Measurements from ENCODE around the gene NRBF2.
A peak's percentile ranks its signal among the peaks of the same experiment; 100 is the strongest.
"Not testable (repeated sequence)": the region's sequence is repeated elsewhere in the genome, so short reads cannot be mapped to it uniquely, and the experiment has no call there.

The NRBF2 gene

DNA sequence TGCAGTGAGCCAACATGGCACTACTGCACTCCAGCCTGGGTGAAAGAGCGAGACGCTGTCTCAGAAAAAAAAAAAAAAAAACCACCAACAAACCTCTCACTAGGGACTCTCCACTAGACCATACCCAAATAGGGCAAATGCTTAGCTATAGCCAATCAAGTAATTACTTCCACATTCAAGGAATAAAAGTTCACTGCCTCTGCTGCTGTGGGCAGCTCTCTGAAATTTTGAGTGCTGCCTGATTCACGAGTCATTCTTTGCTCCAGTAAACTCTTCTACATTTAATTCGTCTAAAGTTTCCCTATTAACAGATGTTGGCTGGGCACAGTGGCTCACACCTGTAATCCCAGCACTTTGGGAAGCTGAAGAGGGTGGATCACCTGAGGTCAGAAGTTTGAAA, 4.7 kb upstream of the NRBF2 start:
- no peak for DNase-seq (ENCODE audit: low spot score in 2 of 2)
- H3K9me3 Mint-ChIP-seq = peaks cover 9% of the 10 kb centered on the region
- H3K36me3 Mint-ChIP-seq (ENCODE audit: insufficient read depth) = peaks cover 6% of the 10 kb centered on the region
- no peak for ATAC-seq (replicated peaks; ENCODE audit: extremely low read depth, poor library complexity, severe bottlenecking)
- H3K4me1 Mint-ChIP-seq = no peaks in the 10 kb centered on the region
- H3K27me3 Mint-ChIP-seq = peaks cover 10% of the 10 kb centered on the region
- no peak overlapping the region for H3K4me3 Mint-ChIP-seq
- no peak overlapping the region for H3K27ac Mint-ChIP-seq (ENCODE audit: low read depth)

DNA sequence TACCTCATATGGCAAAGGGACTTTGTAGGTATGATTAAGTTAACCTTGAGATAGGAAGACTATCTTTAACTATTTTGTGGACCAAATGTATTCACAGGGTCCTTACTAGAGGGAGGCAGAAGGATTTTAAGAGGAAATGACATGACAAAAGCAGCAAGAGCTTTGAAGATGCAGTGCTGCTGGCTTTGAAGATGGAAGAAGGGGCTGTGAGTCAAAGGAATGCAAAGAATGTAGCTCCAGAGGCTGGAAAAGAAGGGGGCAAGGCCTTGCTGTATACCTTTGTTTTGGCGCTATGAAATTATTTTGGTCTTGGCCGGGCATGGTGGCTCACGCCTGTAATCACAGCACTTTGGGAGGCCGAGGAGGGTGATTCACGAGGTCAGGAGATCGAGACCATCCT, 3.2 kb upstream of the NRBF2 start:
- DNase-seq (ENCODE audit: low spot score in 2 of 2) (no peak), ATAC-seq (replicated peaks; ENCODE audit: extremely low read depth, poor library complexity, severe bottlenecking) (no peak)
- no peak overlapping the region for H3K27ac Mint-ChIP-seq (ENCODE audit: low read depth)

DNA sequence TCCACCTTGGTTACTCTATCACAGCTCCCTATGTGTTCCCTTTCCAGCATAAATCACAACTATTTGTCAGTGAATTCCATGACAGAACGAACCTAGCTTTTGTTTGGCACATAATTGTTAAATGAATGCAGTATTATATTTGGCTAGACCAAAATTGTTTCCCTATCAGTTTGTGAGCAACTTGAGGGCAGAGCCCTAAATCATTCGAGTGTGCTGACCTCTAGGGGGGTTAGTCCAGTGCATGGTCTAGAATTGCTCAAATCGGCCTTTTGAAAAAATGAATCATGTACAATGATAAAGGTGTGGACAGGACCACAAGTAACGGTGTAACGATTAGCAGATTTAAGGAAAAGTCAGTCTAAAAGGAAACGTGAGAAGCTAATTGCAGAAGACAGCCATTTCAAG, 475 bp upstream of the NRBF2 start:
- Mint-ChIP-seq H3K27ac (ENCODE audit: low read depth) (peak overlapping the region; percentile 88), H3K4me1 (peaks cover 20% of the 10 kb centered on the region), H3K9me3 (peaks cover 9% of the 10 kb centered on the region), H3K27me3 (peaks cover 10% of the 10 kb centered on the region), H3K36me3 (ENCODE audit: insufficient read depth) (peaks cover 8% of the 10 kb centered on the region), H3K4me3 (peak overlapping the region; percentile 85)
- ATAC-seq (replicated peaks; ENCODE audit: extremely low read depth, poor library complexity, severe bottlenecking) (no peak), DNase-seq (ENCODE audit: low spot score in 2 of 2) (no peak)

More for the DNA sequence above, 3.2 kb upstream of the NRBF2 start:
- peaks cover 10% of the 10 kb centered on the region for H3K4me1 Mint-ChIP-seq
- H3K36me3 Mint-ChIP-seq (ENCODE audit: insufficient read depth) = peaks cover 6% of the 10 kb centered on the region
- no peak overlapping the region for H3K4me3 Mint-ChIP-seq
- H3K27me3 Mint-ChIP-seq = peaks cover 10% of the 10 kb centered on the region
- peaks cover 9% of the 10 kb centered on the region for H3K9me3 Mint-ChIP-seq

DNA sequence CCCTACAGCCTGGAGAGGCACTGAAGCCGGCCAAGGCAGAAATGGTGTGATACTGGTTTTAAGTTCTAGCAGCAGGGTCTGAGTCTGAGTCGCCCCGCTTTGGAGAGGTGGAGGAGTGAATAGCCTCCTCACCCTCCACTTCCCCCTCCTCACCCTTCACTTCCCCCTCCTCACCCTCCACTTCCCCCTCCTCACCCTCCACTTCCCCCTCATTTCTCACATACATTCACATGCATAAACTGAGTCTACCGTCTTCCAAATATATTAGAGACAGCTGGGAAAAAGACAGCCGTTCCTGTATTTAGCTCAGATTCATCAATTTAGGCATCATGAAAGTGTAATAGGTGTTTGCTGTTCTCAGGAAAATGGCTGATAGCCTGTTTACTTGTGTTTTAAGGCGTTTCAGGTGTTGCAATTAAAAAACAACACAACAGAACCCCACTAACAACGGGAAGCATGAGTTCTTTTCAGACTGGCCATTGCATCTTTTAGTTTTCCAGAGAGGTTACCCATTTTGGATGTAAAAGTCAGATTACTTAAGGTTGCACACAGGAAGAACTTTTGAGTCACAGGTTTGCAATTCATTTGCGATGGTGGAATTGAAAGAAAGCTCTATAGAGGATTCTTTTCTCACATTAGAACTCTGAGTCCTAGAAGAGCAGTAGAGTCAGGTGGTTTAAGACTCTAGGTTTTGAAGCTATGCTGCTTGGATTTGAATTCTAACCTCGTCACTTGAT, 861 bp downstream of the NRBF2 start:
- H3K27me3 Mint-ChIP-seq = peaks cover 10% of the 10 kb centered on the region
- DNase-seq (ENCODE audit: low spot score in 2 of 2) = no peak
- H3K4me1 Mint-ChIP-seq = peaks cover 29% of the 10 kb centered on the region

DNA sequence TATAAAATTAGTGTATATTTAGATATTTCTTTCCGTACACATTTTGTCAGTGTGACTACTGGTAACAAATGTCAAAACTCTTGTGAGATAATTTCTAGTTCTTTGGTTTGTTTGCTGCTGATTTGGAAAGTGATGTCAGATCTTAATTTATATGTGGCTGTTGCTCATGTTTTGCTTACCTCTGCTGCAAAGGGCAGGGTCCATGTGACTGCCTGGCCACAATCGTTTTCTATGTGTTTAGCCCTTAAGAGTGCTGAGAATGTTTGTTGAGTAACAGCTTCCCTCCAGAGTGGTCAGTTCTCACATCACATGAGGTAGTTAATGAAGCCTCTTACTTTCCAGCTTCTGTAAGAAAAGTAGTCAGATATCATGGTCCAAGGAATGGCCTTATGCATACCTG, 4.2 kb downstream of the NRBF2 start:
- peaks cover 18% of the 10 kb centered on the region for H3K36me3 Mint-ChIP-seq (ENCODE audit: insufficient read depth)
- H3K4me1 Mint-ChIP-seq = peaks cover 48% of the 10 kb centered on the region
- peaks cover under 1% of the 10 kb centered on the region for H3K9me3 Mint-ChIP-seq
- H3K4me3 Mint-ChIP-seq = no peak overlapping the region
- DNase-seq (ENCODE audit: low spot score in 2 of 2) (no peak), ATAC-seq (replicated peaks; ENCODE audit: extremely low read depth, poor library complexity, severe bottlenecking) (no peak)
- H3K27me3 Mint-ChIP-seq = no peaks in the 10 kb centered on the region
- H3K27ac Mint-ChIP-seq (ENCODE audit: low read depth) = no peak overlapping the region

More for the DNA sequence above, 861 bp downstream of the NRBF2 start:
- peak overlapping the region; percentile 88 for H3K27ac Mint-ChIP-seq (ENCODE audit: low read depth)
- peaks cover 9% of the 10 kb centered on the region for H3K9me3 Mint-ChIP-seq
- peak overlapping the region; percentile 85 for H3K4me3 Mint-ChIP-seq
- peaks cover 11% of the 10 kb centered on the region for H3K36me3 Mint-ChIP-seq (ENCODE audit: insufficient read depth)
- ATAC-seq (replicated peaks; ENCODE audit: extremely low read depth, poor library complexity, severe bottlenecking) = no peak

DNA sequence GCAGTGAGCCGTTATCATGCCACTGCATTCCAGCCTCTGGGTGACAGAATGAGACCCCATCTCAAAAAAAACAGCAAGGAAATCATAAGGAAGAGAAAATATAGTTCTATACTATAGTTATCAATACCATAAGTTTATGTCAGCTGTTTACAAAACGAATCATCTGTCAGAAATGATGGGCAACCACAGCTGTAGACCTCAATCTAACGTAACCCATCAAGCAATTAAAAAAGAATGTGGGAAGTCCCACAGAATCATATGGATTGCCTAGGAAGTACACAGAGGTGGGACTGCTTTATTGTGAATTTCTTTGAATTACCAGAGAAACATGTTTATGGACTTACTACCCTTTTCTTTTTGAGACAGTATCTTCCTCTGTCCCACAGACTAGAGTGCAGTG, 6.9 kb downstream of the NRBF2 start:
- ATAC-seq (replicated peaks; ENCODE audit: extremely low read depth, poor library complexity, severe bottlenecking) (no peak), DNase-seq (ENCODE audit: low spot score in 2 of 2) (no peak)
- Mint-ChIP-seq H3K9me3 (no peaks in the 10 kb centered on the region), H3K27ac (ENCODE audit: low read depth) (no peak overlapping the region), H3K27me3 (no peaks in the 10 kb centered on the region), H3K4me3 (no peak overlapping the region), H3K4me1 (peaks cover 49% of the 10 kb centered on the region), H3K36me3 (ENCODE audit: insufficient read depth) (peaks cover 14% of the 10 kb centered on the region)

DNA sequence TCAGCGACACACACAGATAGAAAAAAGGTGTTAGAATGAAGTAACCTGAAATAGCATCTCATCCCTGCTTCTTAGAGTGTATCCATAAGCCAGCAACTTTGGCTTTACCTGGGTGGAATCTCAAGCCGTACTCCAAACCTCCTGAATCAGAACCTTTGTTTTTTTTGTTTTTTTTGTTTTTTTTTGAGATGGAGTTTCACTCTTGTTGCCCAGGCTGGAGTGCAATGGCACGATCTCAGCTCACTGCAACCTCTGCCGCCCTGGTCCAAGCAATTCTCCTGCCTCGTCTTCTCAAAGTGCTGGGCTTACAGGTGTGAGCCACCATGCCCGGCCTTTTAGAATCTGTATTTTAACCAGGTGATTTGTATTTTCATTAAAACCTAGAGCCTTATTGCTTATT, 9.0 kb downstream of the NRBF2 start:
- H3K4me1 Mint-ChIP-seq = peaks cover 55% of the 10 kb centered on the region
- H3K9me3 Mint-ChIP-seq = no peaks in the 10 kb centered on the region
- no peak for ATAC-seq (replicated peaks; ENCODE audit: extremely low read depth, poor library complexity, severe bottlenecking)
- peak overlapping the region; percentile 16 for H3K27ac Mint-ChIP-seq (ENCODE audit: low read depth)
- H3K4me3 Mint-ChIP-seq = no peak overlapping the region
- DNase-seq (ENCODE audit: low spot score in 2 of 2) = no peak
- H3K27me3 Mint-ChIP-seq = no peaks in the 10 kb centered on the region
- peaks cover 15% of the 10 kb centered on the region for H3K36me3 Mint-ChIP-seq (ENCODE audit: insufficient read depth)

DNA sequence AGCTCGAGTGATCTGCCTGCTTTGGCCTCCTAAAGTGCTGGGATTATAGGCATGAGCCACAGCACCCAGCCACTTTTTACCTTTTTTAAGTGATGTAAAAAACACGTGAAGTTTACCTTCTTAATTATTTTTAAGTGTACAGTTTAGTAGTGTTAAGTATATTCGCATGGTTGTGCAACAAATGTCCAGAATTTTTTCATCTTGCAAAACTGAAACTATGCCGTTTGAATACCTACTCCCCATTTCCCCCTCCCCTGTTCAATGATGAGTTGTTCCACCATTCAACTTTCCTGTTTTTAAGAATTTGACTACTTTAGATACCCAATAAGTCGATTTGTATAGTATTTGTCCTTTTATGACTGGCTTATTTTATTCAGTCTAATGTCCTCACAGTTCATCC, 10.9 kb downstream of the NRBF2 start:
- DNase-seq (ENCODE audit: low spot score in 2 of 2) (no peak), ATAC-seq (replicated peaks; ENCODE audit: extremely low read depth, poor library complexity, severe bottlenecking) (no peak)
- H3K4me3 Mint-ChIP-seq = no peak overlapping the region
- H3K36me3 Mint-ChIP-seq (ENCODE audit: insufficient read depth) = peaks cover 17% of the 10 kb centered on the region
- H3K9me3 Mint-ChIP-seq = no peaks in the 10 kb centered on the region
- no peaks in the 10 kb centered on the region for H3K27me3 Mint-ChIP-seq
- peaks cover 47% of the 10 kb centered on the region for H3K4me1 Mint-ChIP-seq
- no peak overlapping the region for H3K27ac Mint-ChIP-seq (ENCODE audit: low read depth)

DNA sequence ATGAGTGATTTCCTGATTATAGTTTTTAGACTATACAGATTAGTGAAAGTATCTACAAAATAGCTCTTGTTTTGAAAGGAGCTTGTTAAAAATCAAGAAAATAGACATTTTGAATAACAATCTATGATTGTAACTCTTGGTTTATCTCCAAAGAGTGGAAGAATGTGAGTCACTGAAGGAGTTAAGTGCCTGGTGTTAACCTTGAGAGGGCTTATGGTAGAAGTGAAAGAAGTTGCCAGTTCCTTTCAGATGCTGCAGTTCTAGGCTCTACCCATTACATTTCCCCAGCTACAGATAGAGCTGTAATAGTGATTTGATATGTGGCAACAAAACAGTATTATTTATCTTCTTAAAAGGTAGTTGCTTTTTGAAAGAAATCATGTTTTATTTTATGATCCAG, 12.7 kb downstream of the NRBF2 start:
- Mint-ChIP-seq H3K36me3 (ENCODE audit: insufficient read depth) (peaks cover 21% of the 10 kb centered on the region), H3K27me3 (no peaks in the 10 kb centered on the region), H3K4me3 (no peak overlapping the region), H3K4me1 (peaks cover 45% of the 10 kb centered on the region), H3K9me3 (no peaks in the 10 kb centered on the region), H3K27ac (ENCODE audit: low read depth) (no peak overlapping the region)
- ATAC-seq (replicated peaks; ENCODE audit: extremely low read depth, poor library complexity, severe bottlenecking) (no peak), DNase-seq (ENCODE audit: low spot score in 2 of 2) (no peak)

DNA sequence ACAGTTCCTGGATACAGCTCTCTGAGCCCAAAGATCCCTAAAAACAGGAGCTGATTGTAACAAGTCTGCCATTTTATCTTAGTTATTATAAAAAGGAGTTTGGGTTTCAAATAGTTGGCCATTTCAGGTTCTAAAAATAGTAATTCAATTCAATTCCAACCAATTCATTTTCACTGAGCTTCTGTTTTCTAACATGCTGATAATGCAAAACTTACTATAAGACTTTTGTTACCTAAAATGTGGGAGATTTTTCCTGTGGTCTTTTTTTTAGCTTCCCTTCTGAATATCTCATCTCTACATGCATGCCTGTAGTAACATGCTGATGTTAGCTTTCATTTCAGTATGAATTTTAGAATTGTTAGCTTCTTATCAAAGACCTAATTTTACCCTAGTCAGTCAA, 13.4 kb downstream of the NRBF2 start:
- H3K36me3 Mint-ChIP-seq (ENCODE audit: insufficient read depth) = peaks cover 20% of the 10 kb centered on the region

DNA sequence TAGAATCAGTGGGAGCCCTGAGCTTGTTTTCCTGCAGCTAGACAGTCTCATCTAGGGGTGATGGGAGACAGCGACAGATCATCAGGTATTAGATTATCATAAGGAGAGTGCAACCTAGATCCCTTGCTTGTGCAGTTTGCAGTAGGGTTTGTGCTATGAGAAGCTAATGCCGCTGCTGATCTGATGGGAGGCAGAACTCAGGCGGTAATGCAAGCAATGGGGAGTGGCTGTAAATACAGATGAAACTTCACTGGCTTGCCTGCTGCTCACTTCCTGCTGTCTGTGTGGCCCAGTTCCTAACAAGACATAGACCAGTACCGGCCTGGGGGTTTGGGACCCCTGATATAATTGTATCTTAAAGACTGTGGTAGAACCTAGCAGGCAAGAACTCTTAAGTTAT, 17.6 kb downstream of the NRBF2 start:
- peaks cover 42% of the 10 kb centered on the region for H3K36me3 Mint-ChIP-seq (ENCODE audit: insufficient read depth)
- H3K27me3 Mint-ChIP-seq = no peaks in the 10 kb centered on the region
- no peak for ATAC-seq (replicated peaks; ENCODE audit: extremely low read depth, poor library complexity, severe bottlenecking)
- DNase-seq (ENCODE audit: low spot score in 2 of 2) = no peak
- peaks cover 25% of the 10 kb centered on the region for H3K4me1 Mint-ChIP-seq
- H3K27ac Mint-ChIP-seq (ENCODE audit: low read depth) = no peak overlapping the region
- H3K4me3 Mint-ChIP-seq = no peak overlapping the region
- no peaks in the 10 kb centered on the region for H3K9me3 Mint-ChIP-seq

More for the DNA sequence above, 13.4 kb downstream of the NRBF2 start:
- Mint-ChIP-seq H3K27me3 (no peaks in the 10 kb centered on the region), H3K4me3 (no peak overlapping the region), H3K27ac (ENCODE audit: low read depth) (no peak overlapping the region), H3K9me3 (no peaks in the 10 kb centered on the region), H3K4me1 (peaks cover 42% of the 10 kb centered on the region)
- ATAC-seq (replicated peaks; ENCODE audit: extremely low read depth, poor library complexity, severe bottlenecking) (no peak), DNase-seq (ENCODE audit: low spot score in 2 of 2) (no peak)

DNA sequence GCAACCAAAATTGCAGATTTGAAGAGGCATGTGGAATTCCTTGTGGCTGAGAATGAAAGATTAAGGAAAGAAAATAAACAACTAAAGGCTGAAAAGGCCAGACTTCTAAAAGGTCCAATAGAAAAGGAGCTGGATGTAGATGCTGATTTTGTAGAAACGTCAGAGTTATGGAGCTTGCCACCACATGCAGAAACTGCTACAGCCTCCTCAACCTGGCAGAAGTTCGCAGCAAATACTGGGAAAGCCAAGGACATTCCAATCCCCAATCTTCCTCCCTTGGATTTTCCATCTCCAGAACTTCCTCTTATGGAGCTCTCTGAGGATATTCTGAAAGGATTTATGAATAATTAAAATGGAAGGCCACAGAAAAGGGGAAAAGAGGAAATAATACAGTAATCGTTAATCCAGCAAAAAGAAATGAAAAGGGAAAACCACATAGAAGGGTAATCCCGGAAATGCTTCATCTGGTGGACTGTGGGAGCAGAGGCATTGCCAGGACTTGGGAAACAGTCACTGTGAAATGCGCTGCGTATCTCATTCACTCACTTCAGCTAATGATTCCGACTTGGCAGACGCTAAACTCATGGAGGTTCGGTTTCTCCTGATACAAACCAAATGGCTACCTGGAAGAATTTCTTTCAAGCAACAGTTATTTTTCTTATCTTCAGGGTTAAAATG, 20.9 kb downstream of the NRBF2 start:
- H3K27ac Mint-ChIP-seq (ENCODE audit: low read depth); H3K4me3 Mint-ChIP-seq; H3K27me3 Mint-ChIP-seq; ATAC-seq (replicated peaks; ENCODE audit: extremely low read depth, poor library complexity, severe bottlenecking); DNase-seq (ENCODE audit: low spot score in 2 of 2); H3K9me3 Mint-ChIP-seq: not testable (repeated sequence)
- Mint-ChIP-seq H3K4me1 (peaks cover 17% of the 10 kb centered on the region), H3K36me3 (ENCODE audit: insufficient read depth) (peaks cover 35% of the 10 kb centered on the region)
